HL-60/S4 treated with phorbol 12-myristate 13-acetate at 8.2 ng/mL for 4 days and 3 days (cell line): Measurements from ENCODE around the gene PER1.

Experiments used
- in situ Hi-C: fragments of 300-500 bp; cut with MboI; formaldehyde crosslinking; loops from 2 replicates; pipeline ENCODE4 v1.15.0; 2022; ENCODE audit warnings: low sequenced_read_pairs

The PER1 gene

DNA sequence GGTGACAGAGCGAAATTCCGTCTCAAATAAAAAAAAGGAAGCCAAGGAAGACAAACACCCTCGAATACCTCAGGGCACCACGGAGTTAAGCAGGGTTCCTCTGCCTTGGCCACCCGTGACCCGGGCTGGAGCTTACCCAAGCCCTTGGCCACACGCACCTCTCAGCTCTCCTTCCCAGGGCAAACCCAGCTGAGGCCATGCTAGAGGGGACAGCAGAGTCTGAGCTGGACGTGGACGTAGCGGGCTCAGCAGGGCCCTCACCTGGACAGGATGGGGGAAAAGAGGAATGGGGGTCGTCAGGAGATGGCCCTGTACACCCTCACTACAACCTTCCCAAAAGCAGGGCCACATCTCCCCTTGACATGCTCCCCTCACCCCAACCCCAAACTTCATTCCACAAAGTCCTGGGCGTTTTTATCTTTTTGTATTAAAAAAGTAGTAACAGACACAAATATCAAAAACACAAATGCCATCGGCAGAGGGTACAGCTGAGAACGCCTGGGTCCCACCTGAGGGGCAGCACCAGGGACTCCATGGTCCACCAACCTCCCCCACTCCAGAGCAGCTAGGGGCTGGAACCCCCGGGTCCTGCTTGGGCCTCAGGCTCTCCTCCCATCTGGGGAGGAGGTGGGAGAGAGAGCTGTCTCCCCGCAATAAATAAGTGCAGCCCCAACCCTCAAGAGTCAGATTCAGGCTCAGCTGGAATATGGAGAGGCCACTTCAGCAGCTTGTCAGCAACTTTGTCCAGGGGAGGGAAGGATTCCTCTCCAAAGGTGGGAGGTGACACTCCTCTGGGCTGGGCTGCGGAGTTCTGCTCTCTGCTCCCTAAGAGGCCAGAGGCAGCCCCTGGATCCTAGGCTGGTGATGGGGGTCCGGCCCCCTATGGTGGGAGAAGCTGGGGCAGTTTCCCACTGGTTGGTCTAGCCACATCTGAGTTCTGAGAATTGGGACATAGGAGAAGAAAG lies 11.9 kb downstream of the PER1 start:
- in situ Hi-C loops, result no loop called here

DNA sequence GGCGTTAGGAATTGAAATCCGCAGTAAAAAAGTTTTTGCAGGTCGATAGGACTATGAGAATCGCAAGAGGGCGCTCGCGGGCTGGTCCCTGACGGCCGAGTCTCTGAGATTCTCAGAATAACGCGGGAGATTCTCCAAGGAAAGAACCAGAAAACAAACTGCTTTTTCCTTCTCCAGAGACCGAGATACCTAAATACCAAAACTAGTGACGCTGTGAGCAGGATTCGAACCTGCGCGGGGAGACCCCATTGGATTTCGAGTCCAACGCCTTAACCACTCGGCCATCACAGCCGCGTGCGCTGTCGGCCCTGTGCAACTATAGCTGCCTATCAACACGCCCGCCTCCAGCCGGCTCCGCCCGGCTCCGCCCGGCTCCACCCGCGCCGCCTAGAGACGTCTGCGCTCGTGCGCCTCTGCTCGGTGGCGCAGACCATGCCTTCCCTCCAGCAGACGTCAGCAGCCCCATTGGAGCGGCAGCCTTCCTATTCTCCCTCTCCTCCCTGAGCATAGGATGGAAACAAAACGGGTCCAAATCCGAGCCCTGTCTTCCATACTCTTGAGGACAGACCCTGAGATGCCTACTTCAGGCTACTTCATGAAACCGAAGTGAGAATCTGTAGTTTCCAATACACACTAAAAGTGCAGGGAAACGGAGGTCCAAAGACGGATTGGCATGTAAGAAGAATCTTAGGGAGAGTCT lies 13.4 kb downstream of the PER1 start:
- in situ Hi-C loops, result no loop called here

DNA sequence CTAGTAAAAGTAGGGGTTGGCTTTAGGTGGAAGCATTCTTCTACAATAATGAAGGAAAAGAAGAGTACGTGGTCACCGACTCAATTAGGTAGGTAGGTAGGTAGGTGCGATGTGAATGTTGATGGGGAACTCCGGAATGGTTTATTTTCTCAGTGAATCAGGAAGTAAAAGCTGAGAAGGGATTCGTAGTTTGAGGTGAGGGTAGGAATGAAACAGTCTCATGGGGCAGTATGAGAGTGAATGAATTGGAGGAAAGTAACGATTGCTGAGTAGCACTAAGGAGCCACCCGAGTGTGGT lies 13.9 kb downstream of the PER1 start:
- in situ Hi-C loops, result no loop called here

DNA sequence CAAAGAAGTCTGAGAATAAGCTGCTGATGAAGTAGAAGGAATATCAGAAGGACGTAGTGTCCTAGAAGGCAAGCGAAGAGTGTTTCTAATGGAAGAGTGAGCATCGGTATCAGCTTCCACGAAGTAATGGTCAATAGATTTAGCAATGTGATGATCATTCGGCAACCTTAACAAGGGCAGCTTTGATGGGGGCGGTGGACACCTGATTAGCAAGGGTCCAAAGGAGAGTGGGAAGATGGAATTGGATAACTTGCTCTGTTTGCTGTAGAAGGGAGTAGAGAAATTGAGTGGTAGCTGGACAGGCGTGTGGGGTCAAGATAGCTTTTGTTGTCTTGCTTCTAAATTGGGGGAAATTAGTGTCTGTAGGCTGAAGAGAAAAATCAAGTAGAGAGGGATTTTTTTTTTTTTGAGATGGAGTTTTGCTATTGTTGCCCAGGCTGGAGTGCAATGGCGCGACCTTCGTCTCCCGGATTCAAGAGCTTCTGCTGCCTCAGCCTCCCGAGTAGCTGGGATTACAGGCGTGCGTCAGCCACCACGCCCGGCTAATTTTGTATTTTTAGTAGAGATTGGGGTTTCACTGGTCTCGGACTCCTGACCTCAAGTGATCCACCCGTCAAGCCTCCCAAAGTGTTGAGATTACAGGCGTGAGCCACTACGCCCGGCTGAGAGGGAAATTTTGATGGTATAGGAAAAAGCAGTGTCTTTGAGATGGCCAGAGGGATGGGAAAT lies 14.4 kb downstream of the PER1 start:
- in situ Hi-C loops, result no loop called here

DNA sequence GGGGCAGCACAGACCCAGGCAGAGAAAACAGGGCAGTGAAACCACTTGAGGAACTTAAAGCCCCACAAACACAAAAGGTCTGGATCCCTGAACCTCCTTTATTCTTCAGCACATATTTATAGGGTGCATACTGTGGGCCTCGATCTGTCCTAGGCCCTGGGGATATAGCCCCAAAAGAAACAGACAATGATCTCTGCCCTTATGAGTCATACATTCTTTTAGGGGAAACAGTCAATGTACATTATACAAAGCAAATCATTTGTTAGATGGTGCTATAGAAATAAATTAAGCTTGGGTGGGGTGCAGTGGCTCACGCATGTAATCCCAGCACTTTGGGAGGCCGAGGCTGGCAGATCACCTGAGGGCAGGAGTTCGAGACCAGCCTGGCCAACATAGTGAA lies 18.3 kb downstream of the PER1 start:
- in situ Hi-C loops, result no loop called here

DNA sequence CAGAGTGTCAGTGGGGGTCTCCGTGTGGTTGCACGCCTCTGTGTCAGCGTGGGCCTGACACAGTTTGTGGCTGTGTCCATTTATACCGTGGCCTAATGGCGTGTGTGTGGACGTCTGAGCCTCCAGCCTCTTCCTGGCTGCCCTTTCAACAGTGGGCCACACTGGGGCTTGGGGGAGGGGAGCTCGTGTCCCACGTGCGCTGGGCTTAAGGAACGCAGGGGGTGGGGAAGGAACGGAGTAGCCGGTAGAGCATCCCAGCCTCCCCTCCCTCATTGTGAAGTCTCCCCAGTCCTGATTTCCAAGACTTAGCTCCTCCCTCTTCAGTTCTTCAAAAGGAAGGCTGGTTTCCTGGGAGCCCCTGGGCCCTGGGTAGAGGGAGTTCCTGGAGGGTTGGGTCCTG lies 18.8 kb downstream of the PER1 start:
- in situ Hi-C loops, result no loop called here

GRCh38 chr17:8131844-8132441 lies 20.3 kb downstream of the PER1 start:
- in situ Hi-C loops, result no loop called here

DNA sequence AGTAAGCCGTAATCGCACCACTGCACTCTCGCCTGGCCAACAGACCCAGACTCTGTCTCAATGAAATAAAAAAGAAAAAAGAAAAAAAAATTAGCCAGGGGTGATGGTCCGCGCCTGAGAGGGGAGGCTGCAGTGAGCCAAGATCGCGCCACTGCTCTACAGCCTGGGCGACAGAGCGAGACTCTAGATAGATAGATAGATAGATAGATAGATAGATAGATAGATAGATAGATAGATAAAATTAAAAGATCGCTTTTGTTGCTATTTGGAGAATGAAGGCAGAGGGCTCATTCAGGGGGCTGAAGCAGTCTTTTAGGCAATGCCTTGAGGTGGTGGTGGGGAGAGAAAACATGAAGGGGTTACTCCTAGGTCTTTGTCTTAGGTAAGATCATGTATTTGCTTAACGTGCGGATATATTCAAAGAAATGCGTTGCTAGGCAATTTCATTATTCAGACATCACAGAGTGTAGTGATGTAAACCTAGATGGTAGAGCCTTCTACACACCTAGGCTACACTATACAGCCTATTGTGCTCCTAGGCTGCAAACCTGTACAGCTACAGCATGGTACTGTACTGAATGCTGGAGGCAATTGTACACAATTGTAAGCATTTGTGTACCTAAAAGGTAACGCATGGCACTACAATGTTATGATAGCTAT lies 23.9 kb downstream of the PER1 start:
- in situ Hi-C loops, result no loop called here

- in situ Hi-C loops, result no loop called here
Measured at GRCh38 chr17:8126491-8127066, 25.6 kb downstream of the PER1 start.

GRCh38 chr17:8125947-8126490 lies 26.2 kb downstream of the PER1 start:
- in situ Hi-C loops, result no loop called here

DNA sequence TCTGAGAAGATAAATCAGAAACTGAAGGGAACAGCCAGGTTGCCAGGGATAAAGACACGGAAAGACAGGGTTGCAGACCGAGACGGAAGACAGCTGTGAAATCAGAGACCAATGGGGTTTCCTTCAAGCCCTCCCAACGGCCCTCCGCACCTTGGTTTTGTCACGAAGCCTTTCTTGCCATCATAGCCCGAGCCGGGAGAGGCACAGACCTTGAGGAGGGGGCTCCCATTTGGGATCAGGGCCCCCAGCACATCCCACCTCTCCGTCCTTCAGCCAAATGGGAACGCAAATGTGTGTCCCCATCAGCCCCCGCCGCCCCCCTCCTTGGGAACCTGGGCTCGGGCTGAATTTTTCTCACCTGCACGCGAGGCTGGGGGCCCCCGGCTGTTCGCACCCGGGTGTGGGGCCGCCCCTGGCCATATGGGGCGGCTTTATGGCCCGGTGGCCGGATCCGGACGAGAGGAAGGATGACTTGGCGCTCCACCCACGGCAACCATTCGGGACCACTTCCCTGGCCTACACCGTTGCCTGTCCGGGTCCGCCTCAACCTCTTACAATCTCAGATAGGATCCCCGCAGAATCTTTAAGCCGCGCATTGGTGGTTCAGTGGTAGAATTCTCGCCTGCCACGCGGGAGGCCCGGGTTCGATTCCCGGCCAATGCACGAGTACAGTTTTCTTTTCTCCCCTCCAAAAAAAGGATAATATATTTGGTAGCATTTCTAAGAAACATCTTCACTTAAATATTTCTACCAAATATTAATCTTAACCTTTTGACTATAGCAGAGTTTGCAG lies 26.9 kb downstream of the PER1 start:
- in situ Hi-C loops, result no loop called here

GRCh38 chr17:8124350-8125153 lies 27.7 kb downstream of the PER1 start:
- in situ Hi-C loops, result no loop called here

DNA sequence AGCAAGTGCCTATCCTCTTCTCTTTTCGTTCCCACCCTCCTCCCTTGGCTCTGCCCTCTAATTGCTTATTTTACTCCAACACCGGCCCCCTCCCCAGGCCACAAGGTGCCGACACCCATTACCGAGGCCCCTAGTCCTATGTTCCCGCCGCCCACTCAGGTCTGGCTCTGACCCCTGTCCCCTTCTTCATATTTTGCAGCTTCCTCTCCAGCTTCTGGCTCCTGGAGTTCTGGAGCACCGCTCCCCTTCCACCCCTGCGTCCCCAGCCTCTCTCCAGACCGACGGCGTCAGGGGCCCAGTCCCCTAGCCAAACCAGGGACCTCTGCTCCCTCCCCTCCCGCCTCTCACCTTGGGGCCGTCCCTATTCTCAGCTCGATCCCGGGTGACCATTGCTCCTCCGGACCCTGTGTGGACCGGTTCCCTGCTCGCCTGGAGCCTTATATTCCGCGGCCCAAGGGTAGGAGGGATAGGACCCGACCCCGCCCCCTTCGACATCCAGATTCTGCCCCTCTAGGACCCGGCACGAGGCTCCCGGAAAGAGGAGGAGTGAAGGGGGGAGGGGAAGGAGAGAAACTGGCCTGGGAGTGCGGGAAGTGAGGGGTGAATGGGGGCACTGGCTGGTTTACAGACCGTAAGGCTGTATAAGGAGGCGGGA lies 28.4 kb downstream of the PER1 start, which contains the start of gene HES7:
Gene HES7, minus strand, starts transcription at position 412 of the 655 bp plus-strand sequence. Its CDS starts 22 bp downstream, at position 390.
- in situ Hi-C loops, result no loop called here

DNA sequence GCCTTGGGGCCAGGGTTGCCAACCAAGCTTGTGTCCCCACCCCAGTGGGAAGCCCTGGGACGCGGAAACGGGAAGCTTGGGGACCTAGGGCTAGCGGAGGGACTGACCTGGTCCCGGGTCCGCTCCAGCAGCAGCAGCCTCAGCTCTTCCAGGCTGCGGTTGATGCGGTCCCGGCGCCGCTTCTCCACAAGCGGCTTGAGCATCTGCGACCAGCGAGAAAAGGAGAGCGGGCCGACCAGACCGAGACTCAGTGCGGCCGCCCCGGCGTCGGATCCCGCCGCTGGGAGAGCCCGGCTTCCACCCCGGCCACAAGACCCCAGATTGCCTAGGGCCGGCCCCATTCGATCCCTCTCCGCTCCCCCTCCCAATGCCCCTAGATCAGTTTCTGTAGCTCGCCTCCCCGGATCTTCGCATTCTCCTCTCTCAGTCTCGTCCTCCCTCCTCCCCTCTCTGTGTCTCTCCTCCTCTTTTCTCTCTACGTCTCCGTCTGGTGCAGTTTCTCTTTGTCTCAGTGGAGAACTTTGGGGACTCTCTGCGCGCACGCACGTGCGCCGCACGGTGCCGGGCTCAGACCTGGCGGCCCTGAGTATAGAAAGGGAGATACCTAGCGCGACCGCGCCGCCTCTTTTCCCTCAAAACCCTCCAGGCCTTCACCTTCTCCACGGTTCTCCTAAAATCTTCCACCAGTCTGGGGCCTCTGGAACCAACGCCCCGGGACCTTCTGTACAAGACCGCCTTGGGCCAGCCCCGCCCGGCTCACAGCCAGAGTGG lies 29.1 kb downstream of the PER1 start:
- in situ Hi-C loops, result no loop called here

DNA sequence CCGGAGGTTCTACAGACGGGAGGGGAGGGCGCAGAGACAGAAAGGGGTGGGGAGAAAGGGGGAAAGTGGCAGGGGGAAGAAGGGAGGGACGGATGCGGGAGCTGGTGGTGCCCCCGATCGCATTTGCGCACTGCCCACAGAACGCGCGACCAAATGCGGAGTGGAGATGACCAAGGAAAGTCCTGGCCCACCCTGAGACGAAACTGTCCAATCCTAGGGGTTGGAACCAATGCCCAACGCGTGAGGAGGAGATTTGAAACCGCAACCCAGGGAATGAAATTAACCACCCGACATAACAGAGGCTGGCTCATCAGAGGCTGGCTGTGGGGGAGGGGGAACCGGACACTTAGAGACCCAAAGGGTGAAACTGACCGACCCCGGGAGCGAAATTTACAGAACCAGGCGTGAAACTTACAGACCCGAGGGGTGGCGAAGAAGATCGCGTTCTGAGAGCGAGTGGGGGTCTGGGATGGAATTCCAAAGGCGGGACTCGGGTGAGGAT lies 29.7 kb downstream of the PER1 start:
- in situ Hi-C loops, result no loop called here

DNA sequence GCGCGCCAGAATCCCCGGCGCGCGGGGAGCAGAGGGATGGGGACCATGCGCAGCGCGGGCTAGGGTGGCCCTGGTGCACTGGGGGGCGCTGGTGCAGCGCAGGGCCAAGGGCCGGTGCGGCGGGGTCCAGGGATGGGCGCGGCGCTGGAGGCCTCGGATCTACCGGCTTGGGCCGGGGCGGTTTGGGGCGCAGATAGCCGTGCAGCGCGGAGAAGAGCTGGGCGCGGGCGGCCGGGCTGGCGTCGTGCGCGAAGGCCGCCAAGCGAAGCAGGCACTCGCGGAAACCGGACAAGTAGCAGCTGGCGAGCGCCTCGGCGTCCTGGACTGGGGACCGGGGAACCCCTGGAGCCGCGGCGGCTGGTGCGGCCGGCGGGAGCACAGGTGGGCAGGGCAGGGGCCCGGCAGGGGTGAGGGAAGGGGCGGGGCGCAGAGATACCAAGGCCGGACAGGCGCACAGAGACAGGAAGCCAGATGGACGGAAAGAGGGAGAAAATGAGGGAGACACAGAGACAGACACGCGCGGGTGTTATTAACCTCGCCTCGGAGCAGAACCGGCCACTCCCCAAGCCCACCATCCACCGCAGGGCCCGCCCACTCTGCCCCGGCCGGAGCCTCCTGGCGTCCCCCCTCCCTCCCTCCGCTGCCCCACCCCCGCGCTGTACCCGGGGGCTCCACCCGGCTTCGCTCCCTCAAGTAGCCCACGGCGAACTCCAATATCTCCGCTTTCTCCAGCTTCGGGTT lies 30.4 kb downstream of the PER1 start:
- in situ Hi-C loops, result no loop called here

DNA sequence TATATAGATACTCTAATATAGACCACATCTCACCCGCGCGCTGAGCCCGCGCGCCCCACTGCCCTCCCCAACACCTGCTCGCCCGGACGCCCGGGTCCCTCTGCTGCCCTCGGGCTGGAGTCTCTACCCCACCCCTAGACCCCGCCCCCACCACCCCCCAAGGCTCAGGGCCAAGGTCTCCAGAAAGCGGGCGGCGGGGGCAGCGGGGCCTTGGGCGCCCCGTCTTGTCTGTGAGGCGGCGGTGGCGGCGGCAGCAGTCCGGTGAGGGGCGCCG lies 30.9 kb downstream of the PER1 start:
- in situ Hi-C loops, result no loop called here
